NB4 (cell line): Measurements from ENCODE around the gene CPED1.

Source experiments
- CTCF ChIP-seq: IDR thresholded peaks from one replicate; pipeline ENCODE4 v1.5.1; 2012; ENCODE audit warnings: low read depth, low read length
- MAX ChIP-seq: IDR thresholded peaks from 2 replicates; pipeline ENCODE4 v1.6.1; 2011; ENCODE audit warnings: low read depth, low read length
- MYC ChIP-seq: IDR thresholded peaks from 2 replicates; pipeline ENCODE4 v1.6.1; 2011; ENCODE audit warnings: low read depth, low read length
- POLR2A ChIP-seq: IDR thresholded peaks from 2 replicates; pipeline ENCODE4 v1.6.1; 2011; ENCODE audit warnings: mild to moderate bottlenecking; ENCODE audit not compliant: insufficient read length; ENCODE audit errors: extremely low read depth

- TF ChIP-seq POLR2A (no peak), CTCF (no peak), MAX (no peak), MYC (no peak)
Observed at GRCh38 chr7:121178452-121178851, 189.9 kb downstream of the CPED1 start.
